ENCODE measurements around the gene MYOC.

DNA sequence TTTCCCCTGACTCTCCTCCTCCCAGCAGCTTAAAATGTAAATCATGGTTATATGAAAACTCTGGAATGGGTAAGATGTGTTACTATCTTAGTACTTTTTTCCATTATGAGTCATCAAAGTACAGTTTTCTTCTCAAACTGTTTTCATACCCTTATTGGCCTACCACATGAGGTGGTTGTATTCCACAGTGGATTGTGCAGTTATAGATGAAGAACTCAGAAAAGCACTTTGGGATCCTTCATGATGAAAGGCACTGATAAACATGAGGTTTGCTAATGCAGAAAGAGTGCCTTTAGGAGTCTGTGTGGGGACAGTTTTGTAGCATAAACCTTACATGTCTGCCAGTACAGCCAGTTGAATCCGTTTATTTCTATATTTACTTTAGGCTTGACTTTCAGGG is 62.5 kb downstream of the MYOC start:
- TF ChIP-seq, protein P1, sequence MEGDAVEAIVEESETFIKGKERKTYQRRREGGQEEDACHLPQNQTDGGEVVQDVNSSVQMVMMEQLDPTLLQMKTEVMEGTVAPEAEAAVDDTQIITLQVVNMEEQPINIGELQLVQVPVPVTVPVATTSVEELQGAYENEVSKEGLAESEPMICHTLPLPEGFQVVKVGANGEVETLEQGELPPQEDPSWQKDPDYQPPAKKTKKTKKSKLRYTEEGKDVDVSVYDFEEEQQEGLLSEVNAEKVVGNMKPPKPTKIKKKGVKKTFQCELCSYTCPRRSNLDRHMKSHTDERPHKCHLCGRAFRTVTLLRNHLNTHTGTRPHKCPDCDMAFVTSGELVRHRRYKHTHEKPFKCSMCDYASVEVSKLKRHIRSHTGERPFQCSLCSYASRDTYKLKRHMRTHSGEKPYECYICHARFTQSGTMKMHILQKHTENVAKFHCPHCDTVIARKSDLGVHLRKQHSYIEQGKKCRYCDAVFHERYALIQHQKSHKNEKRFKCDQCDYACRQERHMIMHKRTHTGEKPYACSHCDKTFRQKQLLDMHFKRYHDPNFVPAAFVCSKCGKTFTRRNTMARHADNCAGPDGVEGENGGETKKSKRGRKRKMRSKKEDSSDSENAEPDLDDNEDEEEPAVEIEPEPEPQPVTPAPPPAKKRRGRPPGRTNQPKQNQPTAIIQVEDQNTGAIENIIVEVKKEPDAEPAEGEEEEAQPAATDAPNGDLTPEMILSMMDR (IDR thresholded peaks at IDR 0.05) = no peak
- TF ChIP-seq POLR2AphosphoS5 (IDR thresholded peaks at IDR 0.05) (no peak), POLR2A (IDR thresholded peaks at IDR 0.05) (no peak)

Data from breast epithelium (tissue), 3 donors.